SK-N-SH treated with all-trans-retinoic acid at 6 μM for 48 hours (cell line): ENCODE results near the gene CFAP57.

Source experiments
- BACH2 ChIP-seq: fragments of 250-450 bp; sonication (Bioruptor Pico); IDR thresholded peaks from 2 replicates; pipeline ENCODE4 v1.9.0; 2021; ENCODE audit warnings: mild to moderate bottlenecking, borderline replicate concordance
- CSDC2 ChIP-seq: fragments of 250-450 bp; sonication (Bioruptor Pico); IDR thresholded peaks from 2 replicates; pipeline ENCODE4 v1.5.0; 2020; ENCODE audit warnings: mild to moderate bottlenecking, moderate library complexity
- GLIS3 ChIP-seq: fragments of 250-450 bp; sonication (Bioruptor Pico); IDR thresholded peaks from 2 replicates; pipeline ENCODE4 v1.5.0; 2020; ENCODE audit warnings: mild to moderate bottlenecking, moderate library complexity
- ISL1 ChIP-seq: fragments of 250-450 bp; sonication (Bioruptor Pico); IDR thresholded peaks from 2 replicates; pipeline ENCODE4 v2.1.2; 2022; ENCODE audit warnings: mild to moderate bottlenecking, moderate library complexity
- PPARA ChIP-seq: fragments of 250-450 bp; sonication (Bioruptor Pico); IDR thresholded peaks from 2 replicates; pipeline ENCODE4 v1.5.0; 2020; ENCODE audit warnings: mild to moderate bottlenecking, borderline replicate concordance
- TOX ChIP-seq: fragments of 250-450 bp; sonication (Bioruptor Pico); IDR thresholded peaks from 2 replicates; pipeline ENCODE4 v1.8.0; 2021; ENCODE audit warnings: mild to moderate bottlenecking, moderate library complexity, borderline replicate concordance
- ZFP3 ChIP-seq: fragments of 250-450 bp; sonication (Bioruptor Pico); IDR thresholded peaks from 2 replicates; pipeline ENCODE4 v1.5.0; 2020; ENCODE audit warnings: mild to moderate bottlenecking, moderate library complexity
- ZNF565 ChIP-seq: fragments of 450-650 bp; formaldehyde crosslinking; conservative IDR thresholded peaks from 2 replicates; pipeline ENCODE4 v1.5.0; 2020; ENCODE audit warnings: low read depth, mild to moderate bottlenecking, moderate library complexity
- ZNF70 ChIP-seq: fragments of 450-650 bp; formaldehyde crosslinking; IDR thresholded peaks from 2 replicates; pipeline ENCODE4 v1.5.0; 2020; ENCODE audit warnings: mild to moderate bottlenecking, moderate library complexity
- ZNF8 ChIP-seq: fragments of 450-650 bp; formaldehyde crosslinking; IDR thresholded peaks from 2 replicates; pipeline ENCODE4 v1.5.0; 2020; ENCODE audit warnings: mild to moderate bottlenecking, moderate library complexity
- TF ChIP-seq, protein P1 (sequence below): fragments of 250-450 bp; sonication (Bioruptor Pico); IDR thresholded peaks from 2 replicates; pipeline ENCODE4 v1.5.1; 2021; ENCODE audit warnings: mild to moderate bottlenecking, moderate library complexity
- TF ChIP-seq, protein P2 (sequence below): fragments of 250-450 bp; sonication (Bioruptor Pico); IDR thresholded peaks from 2 replicates; pipeline ENCODE4 v1.8.0; 2021; ENCODE audit warnings: low read depth, mild to moderate bottlenecking, moderate library complexity, borderline replicate concordance
- TF ChIP-seq, protein P3 (sequence below): fragments of 250-450 bp; sonication (Bioruptor Pico); IDR thresholded peaks from 2 replicates; pipeline ENCODE4 v1.8.0; 2020; ENCODE audit warnings: mild to moderate bottlenecking, moderate library complexity, borderline replicate concordance

DNA sequence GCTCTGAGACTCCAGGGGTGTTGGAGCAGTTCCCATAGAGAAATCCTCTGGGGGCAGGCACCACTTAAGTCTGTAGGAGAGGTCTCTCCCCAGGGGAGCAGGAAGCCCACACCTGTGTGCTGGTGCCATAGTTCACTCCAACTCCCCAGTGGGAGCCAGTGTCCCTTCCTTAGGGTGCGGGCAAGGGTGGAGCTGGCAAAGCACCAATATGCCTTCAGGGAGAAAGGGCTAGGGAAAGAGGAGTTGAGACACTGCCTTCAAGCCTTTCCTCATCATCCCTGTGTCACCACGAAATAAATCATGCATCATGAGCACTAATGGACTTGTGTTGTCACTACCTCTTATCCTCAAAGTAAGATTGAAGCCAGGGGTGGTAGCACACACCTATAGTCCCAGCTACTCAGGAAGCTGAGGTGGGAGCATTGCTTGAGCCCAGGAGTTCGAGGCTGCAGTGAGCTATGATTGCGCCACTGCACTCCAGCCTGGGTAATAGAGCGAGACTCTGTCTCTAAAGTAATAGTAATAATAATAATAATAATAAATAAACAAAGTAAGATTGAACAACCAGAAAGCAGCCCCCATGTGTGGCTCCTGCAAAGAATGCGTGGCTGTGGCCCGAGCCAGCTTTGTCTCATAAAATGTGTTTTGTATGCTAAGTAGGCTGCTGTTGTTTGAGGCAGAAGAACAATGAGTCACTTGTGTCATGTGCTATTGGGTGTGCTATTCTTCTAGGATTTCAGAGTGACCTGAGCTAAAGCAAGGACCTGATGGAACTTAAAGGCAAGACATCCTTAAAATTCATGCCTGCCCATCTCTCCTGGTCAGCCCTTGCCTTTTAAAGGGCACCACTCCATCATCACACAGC, 122.0 kb downstream of the CFAP57 start:
- TF ChIP-seq, protein P1, sequence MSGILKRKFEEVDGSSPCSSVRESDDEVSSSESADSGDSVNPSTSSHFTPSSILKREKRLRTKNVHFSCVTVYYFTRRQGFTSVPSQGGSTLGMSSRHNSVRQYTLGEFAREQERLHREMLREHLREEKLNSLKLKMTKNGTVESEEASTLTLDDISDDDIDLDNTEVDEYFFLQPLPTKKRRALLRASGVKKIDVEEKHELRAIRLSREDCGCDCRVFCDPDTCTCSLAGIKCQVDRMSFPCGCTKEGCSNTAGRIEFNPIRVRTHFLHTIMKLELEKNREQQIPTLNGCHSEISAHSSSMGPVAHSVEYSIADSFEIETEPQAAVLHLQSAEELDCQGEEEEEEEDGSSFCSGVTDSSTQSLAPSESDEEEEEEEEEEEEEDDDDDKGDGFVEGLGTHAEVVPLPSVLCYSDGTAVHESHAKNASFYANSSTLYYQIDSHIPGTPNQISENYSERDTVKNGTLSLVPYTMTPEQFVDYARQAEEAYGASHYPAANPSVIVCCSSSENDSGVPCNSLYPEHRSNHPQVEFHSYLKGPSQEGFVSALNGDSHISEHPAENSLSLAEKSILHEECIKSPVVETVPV (CRISPR knock-in tag), result no peak
- no peak for TF ChIP-seq ZNF8 (CRISPR knock-in tag)
- TF ChIP-seq, protein P2, sequence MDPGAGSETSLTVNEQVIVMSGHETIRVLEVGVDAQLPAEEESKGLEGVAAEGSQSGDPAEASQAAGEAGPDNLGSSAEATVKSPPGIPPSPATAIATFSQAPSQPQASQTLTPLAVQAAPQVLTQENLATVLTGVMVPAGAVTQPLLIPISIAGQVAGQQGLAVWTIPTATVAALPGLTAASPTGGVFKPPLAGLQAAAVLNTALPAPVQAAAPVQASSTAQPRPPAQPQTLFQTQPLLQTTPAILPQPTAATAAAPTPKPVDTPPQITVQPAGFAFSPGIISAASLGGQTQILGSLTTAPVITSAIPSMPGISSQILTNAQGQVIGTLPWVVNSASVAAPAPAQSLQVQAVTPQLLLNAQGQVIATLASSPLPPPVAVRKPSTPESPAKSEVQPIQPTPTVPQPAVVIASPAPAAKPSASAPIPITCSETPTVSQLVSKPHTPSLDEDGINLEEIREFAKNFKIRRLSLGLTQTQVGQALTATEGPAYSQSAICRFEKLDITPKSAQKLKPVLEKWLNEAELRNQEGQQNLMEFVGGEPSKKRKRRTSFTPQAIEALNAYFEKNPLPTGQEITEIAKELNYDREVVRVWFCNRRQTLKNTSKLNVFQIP (CRISPR knock-in tag), result no peak
- no peak for TF ChIP-seq CSDC2 (CRISPR knock-in tag)
- TF ChIP-seq, protein P3, sequence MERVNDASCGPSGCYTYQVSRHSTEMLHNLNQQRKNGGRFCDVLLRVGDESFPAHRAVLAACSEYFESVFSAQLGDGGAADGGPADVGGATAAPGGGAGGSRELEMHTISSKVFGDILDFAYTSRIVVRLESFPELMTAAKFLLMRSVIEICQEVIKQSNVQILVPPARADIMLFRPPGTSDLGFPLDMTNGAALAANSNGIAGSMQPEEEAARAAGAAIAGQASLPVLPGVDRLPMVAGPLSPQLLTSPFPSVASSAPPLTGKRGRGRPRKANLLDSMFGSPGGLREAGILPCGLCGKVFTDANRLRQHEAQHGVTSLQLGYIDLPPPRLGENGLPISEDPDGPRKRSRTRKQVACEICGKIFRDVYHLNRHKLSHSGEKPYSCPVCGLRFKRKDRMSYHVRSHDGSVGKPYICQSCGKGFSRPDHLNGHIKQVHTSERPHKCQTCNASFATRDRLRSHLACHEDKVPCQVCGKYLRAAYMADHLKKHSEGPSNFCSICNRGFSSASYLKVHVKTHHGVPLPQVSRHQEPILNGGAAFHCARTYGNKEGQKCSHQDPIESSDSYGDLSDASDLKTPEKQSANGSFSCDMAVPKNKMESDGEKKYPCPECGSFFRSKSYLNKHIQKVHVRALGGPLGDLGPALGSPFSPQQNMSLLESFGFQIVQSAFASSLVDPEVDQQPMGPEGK (CRISPR knock-in tag), result no peak
- no peak for TF ChIP-seq BACH2 (CRISPR knock-in tag)
- TF ChIP-seq TOX, result no peak
- no peak for TF ChIP-seq ISL1
- no peak for TF ChIP-seq PPARA (CRISPR knock-in tag)
- no peak for TF ChIP-seq ZNF70 (CRISPR knock-in tag)
- no peak for TF ChIP-seq ZFP3 (CRISPR knock-in tag)
- TF ChIP-seq GLIS3, result no peak
- no peak for TF ChIP-seq ZNF565 (CRISPR knock-in tag)
